DND-41 (cell line): ENCODE measurements around the gene EGF.
A peak's percentile ranks its signal among the peaks of the same experiment; 100 is the strongest.

Experiments
- ATAC-seq: fragments of 200-7000 bp; cut with Tn5 transposase; 3 replicates; pipeline ENCODE4 v1.9.1; 2021; ENCODE audit warnings: low read depth; ENCODE audit not compliant: insufficient read depth
- DNase-seq: peaks from one replicate; pipeline ENCODE4 v3.0.0-alpha.2; 2020
- H2AFZ ChIP-seq: 2 replicates; pipeline ENCODE4 v1.6.0; 2012; ENCODE audit warnings: low read depth, low read length
- H3K27ac ChIP-seq: 2 replicates; pipeline ENCODE4 v1.5.1; 2012; ENCODE audit warnings: low read length, inconsistent platforms
- H3K27me3 ChIP-seq: fragments of 200-600 bp; sonication (generic); 2 replicates; pipeline ENCODE4 v1.6.0; 2012; ENCODE audit warnings: low read length, mild to moderate bottlenecking, inconsistent platforms; ENCODE audit not compliant: insufficient read depth, poor library complexity
- H3K36me3 ChIP-seq: 2 replicates; pipeline ENCODE4 v1.5.1; 2012; ENCODE audit warnings: low read length, inconsistent platforms; ENCODE audit not compliant: insufficient read depth
- H3K4me1 ChIP-seq: 2 replicates; pipeline ENCODE4 v1.5.1; 2012; ENCODE audit warnings: mild to moderate bottlenecking, low read length; ENCODE audit not compliant: insufficient read depth
- H3K4me2 ChIP-seq: 2 replicates; pipeline ENCODE4 v1.6.0; 2012; ENCODE audit warnings: mild to moderate bottlenecking, moderate library complexity, low read length, inconsistent platforms; ENCODE audit not compliant: insufficient read depth
- H3K4me3 ChIP-seq, 2 experiments: fragments of 200-600 bp in 1 of 2; shearing (Covaris generic) in 1 of 2; 2 replicates each; pipeline ENCODE4 v1.5.1; 2012 to 2016; ENCODE audit warnings: inconsistent platforms in 2 of 2, low read length in 2 of 2, mild to moderate bottlenecking in 2 of 2, low read depth in 1 of 2, moderate library complexity in 1 of 2
- H3K79me2 ChIP-seq: 2 replicates; pipeline ENCODE4 v1.6.0; 2012; ENCODE audit warnings: low read length, inconsistent platforms; ENCODE audit not compliant: insufficient read depth
- H3K9ac ChIP-seq: 2 replicates; pipeline ENCODE4 v1.6.0; 2012; ENCODE audit warnings: low read depth, mild to moderate bottlenecking, inconsistent platforms, low read length, moderate library complexity
- H3K9me3 ChIP-seq: 2 replicates; pipeline ENCODE4 v1.5.1; 2012; ENCODE audit warnings: low read length, moderate library complexity, mild to moderate bottlenecking, inconsistent platforms; ENCODE audit not compliant: insufficient read depth, severe bottlenecking
- H4K20me1 ChIP-seq: 2 replicates; pipeline ENCODE4 v1.6.0; 2012; ENCODE audit warnings: low read length; ENCODE audit not compliant: insufficient read depth
- EZH2 ChIP-seq: IDR thresholded peaks from 3 replicates; pipeline ENCODE4 v1.6.1; 2012; ENCODE audit warnings: borderline replicate concordance, low read depth, mild to moderate bottlenecking, moderate library complexity, low read length, inconsistent platforms; ENCODE audit not compliant: severe bottlenecking
- TF ChIP-seq, protein P1 (sequence below): IDR thresholded peaks from 2 replicates; pipeline ENCODE4 v1.5.1; 2012; ENCODE audit warnings: borderline replicate concordance, low read length, moderate library complexity, mild to moderate bottlenecking; ENCODE audit not compliant: poor library complexity, severe bottlenecking; ENCODE audit errors: extremely low read depth

Gene EGF

DNA sequence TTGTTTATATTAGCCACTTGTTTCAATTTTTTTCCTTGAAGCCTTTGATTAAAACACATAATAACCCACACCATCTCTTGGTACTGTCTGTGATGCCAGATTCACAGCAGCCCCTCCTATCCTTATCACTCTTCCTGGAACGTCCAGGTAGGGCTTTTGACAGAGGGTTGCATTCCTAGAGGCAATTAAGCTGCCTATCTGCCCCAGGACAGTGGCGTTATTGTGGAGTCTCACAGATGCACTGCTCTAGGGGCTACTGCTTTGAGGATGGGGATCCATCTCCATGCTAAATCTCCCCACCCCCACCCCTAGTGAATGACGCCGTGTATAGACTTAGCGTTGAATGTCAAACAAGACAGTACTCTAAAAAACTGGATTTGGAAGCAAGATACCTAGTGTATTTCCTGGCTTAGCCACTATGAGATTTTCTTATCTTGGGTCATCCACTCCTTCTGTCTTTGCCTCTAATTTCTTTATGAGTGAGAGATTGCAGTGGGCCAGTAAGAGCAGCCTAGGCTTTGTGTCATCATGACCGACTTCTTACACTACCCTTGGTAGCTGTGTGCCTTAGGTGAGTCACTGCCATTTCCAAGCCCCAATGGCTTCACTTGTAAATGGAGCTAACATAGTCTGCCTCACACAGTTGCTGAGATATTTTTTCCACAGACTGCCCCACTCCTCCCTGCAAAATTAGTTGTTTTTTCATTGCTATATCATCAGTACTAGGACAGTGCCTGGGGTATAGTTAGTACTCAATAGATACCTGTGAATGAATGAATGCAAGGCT, 90.9 kb downstream of the EGF start:
- Histone ChIP-seq H3K9ac (no peak overlapping the region), H4K20me1 (no peaks in the 10 kb centered on the region), H3K4me3 (no peak overlapping the region), H2AFZ (no peak overlapping the region), H3K36me3 (no peaks in the 10 kb centered on the region), H3K4me1 (peaks cover 8% of the 10 kb centered on the region), H3K9me3 (no peaks in the 10 kb centered on the region), H3K27ac (no peak overlapping the region), H3K27me3 (no peaks in the 10 kb centered on the region), H3K79me2 (no peaks in the 10 kb centered on the region), H3K4me2 (no peak overlapping the region)
- ATAC-seq, result no peak
- TF ChIP-seq, protein P1, sequence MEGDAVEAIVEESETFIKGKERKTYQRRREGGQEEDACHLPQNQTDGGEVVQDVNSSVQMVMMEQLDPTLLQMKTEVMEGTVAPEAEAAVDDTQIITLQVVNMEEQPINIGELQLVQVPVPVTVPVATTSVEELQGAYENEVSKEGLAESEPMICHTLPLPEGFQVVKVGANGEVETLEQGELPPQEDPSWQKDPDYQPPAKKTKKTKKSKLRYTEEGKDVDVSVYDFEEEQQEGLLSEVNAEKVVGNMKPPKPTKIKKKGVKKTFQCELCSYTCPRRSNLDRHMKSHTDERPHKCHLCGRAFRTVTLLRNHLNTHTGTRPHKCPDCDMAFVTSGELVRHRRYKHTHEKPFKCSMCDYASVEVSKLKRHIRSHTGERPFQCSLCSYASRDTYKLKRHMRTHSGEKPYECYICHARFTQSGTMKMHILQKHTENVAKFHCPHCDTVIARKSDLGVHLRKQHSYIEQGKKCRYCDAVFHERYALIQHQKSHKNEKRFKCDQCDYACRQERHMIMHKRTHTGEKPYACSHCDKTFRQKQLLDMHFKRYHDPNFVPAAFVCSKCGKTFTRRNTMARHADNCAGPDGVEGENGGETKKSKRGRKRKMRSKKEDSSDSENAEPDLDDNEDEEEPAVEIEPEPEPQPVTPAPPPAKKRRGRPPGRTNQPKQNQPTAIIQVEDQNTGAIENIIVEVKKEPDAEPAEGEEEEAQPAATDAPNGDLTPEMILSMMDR, result no peak
- TF ChIP-seq EZH2, result no peak
- DNase-seq, result no peak

DNA sequence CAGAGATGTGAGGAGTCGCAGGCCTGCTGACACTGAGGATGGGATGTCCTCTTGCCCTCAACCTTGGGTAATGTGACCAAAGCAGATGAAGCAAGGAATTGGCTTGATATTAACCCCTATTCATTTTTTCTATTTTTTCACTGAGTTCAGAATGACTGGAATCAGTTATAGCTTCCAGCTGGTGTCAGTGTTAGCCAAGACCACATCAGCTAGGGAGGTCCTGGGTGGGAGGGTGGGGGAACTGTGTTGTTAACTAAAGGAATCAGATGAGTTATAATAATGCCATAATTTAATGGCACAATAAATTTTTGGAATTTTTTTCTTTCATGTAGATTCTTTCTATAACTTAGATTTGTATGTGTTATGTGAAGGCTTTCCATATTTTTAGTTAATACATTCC, 91.9 kb downstream of the EGF start:
- DNase-seq (no peak), ATAC-seq (no peak)
- H3K4me1 ChIP-seq, result peaks cover 3% of the 10 kb centered on the region
- TF ChIP-seq, protein P1, result no peak
- no peak for TF ChIP-seq EZH2
- H3K4me3 ChIP-seq, result no peak overlapping the region
- no peak overlapping the region for H3K4me2 ChIP-seq
- H3K9me3 ChIP-seq, result no peaks in the 10 kb centered on the region
- no peak overlapping the region for H3K9ac ChIP-seq
- H3K27ac ChIP-seq, result no peak overlapping the region
- no peaks in the 10 kb centered on the region for H3K36me3 ChIP-seq
- no peak overlapping the region for H2AFZ ChIP-seq
- no peaks in the 10 kb centered on the region for H3K27me3 ChIP-seq
- H4K20me1 ChIP-seq, result no peaks in the 10 kb centered on the region
- no peaks in the 10 kb centered on the region for H3K79me2 ChIP-seq

DNA sequence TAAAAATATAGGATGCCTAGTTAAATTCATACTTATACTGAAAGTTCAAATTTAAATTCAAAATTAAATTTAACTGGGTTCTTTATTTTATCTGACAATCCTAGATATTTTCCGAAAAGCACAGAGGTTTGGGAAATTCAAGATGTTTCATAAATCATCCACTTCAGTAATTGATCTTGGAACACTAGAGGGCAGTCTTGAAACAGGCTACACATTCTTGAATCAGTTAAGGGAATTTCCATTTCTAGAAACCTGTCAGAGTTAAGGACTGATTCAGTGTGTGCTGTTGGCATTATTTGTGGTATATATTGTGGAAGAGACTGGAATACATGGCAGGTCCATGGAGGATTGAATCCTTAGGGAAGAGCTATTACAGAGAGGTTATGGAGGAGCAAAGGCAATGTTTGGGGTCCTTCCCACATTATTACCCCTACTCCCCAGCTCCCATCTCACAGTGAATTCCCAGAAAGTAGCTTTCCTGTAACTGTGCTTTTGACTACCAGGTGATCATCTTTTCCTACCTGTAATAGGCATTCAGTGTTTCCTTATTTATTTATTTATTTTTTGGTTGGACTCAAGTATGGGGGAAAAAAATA, 92.9 kb downstream of the EGF start:
- Histone ChIP-seq H3K36me3 (no peaks in the 10 kb centered on the region), H4K20me1 (no peaks in the 10 kb centered on the region), H3K27ac (no peak overlapping the region), H3K4me3 (no peak overlapping the region), H3K79me2 (no peaks in the 10 kb centered on the region), H3K9me3 (no peaks in the 10 kb centered on the region), H2AFZ (no peak overlapping the region), H3K27me3 (no peaks in the 10 kb centered on the region), H3K4me2 (no peak overlapping the region), H3K9ac (no peak overlapping the region), H3K4me1 (peaks cover 3% of the 10 kb centered on the region)
- ATAC-seq (peak; percentile 85), DNase-seq (peak; percentile 17)
- TF ChIP-seq, protein P1, result peak; percentile 85
- TF ChIP-seq EZH2, result no peak
